ENCODE data around the gene ULBP1.
"Not testable (repeated sequence)": the region's sequence is repeated elsewhere in the genome, so short reads cannot be mapped to it uniquely, and the experiment has no call there.

ULBP1 gene

DNA sequence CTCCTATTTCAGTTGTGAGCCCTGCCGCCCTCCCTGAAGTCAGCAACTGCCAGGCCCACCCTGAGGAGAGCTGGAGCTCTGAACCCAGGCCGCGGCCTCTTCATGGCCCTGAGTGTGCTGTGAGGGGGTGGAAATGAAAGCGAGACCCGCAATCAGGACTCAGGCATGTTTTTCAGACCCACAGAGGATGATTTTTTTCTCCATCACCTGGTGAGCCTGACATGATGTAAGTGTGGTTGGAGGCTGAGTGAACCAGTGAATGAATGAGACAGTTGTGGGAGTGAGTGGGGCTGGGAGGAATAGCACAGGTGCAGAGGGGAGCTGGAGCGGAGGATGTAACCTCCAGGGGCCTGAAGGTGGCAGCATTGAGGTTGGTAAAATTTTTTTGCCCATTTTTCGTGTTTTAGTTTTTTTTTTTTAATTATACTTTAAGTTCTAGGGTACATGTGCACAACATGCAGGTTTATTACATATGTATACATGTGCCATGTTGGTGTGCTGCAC lies 43.3 kb downstream of the ULBP1 start:
- DNase-seq = no peak

DNA sequence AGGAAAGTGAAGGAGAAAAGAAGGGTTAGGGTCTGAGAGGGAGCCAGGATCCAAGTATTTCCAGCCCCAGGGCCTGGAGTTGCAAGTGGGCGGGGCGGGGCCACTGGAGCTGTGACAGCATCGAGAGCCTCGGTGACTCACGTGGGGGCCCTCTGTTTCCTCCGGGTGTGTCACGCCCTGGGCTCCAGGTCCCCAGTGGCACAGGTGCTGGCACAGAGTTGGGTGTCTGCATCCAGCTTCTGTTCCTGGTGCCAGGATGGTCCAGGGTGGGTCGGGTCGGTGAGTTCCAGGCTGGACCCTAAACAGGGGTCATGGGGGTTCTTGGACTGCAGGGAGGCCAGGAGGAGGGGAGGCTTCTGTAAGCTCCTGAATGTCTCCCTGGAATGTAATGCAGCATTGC lies 44.8 kb downstream of the ULBP1 start:
- DNase-seq = no peak

DNA sequence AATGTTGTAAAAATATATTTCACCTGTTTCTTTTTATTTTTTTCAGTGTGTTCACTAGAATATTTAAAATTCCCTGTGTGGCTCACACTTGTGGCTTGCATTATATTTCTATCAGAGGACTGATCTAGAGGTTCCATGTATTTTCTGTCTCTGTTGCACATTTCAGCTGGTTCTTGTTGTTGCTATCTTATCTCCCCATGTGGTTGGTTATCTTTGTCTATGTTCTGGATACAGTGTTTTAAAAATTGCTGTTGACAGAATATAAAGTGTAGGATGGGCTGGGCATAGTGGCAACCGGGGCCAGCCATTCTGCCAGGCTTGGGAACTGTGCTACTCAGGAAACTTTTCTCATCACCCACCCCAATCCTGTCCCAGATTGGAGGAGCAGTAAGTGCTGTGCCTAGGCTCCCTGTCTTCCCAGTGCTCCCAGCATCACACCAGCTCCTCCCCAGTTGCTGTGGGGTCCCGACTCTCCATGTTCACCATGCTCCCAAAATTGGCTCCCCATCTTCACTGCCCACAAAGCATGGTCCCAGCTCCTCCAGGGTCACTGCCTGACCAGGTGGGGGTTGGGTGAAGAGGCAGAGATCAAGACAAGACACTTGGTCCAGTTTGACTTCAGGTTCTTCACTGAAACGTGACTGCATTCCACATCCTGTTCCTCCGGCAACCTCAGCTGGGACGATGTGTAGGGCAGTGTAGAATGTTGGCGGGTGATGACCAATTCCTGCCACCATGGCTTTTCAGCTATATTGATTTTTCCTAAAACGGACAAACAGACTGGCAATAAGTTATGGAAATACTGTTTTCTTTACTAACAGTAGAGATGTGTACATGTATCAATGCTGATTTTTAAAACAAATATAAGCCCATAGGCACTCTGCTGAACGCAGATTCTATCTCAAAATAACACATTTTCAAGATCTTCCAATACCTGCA lies 49.4 kb downstream of the ULBP1 start:
- DNase-seq = not testable (repeated sequence)

DNA sequence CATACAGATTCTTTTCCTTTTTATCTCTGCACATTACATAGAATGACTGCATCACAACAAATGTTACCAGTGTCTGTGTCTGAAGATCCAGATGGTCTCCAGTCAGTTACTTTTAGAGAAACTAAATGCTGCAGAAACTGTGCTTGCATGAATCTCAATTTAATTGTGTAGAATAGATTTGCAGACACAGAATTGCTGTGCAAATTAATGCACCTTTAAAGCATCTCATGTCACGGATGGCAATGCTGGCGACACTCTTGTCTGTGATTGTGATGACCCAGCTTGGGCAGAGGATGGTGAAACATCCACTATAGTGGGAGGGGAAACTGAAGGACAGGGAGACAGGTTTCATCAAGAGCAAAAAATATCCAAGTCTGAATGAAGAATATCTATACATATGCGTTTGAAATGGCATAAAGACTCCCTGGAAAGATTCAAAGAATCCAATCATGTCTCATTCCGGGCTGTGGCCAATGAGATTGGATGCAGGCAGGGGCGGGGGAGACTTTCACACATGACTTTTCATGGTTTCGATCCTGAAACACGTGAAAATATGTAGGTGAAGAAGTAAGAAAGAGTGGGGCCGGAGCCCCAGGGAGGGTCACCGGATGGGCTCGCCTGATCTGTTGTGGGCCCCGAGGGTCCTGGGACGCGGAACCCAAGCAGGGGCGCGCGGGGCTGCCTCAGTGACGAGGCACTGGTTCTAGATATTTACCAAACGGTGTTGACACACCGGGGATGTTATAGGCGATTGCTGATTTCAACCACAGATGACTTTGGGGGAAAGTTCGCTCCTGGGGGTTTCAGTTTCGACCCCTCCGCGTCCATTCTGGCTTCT lies 50.3 kb downstream of the ULBP1 start:
- not testable (repeated sequence) for DNase-seq

DNA sequence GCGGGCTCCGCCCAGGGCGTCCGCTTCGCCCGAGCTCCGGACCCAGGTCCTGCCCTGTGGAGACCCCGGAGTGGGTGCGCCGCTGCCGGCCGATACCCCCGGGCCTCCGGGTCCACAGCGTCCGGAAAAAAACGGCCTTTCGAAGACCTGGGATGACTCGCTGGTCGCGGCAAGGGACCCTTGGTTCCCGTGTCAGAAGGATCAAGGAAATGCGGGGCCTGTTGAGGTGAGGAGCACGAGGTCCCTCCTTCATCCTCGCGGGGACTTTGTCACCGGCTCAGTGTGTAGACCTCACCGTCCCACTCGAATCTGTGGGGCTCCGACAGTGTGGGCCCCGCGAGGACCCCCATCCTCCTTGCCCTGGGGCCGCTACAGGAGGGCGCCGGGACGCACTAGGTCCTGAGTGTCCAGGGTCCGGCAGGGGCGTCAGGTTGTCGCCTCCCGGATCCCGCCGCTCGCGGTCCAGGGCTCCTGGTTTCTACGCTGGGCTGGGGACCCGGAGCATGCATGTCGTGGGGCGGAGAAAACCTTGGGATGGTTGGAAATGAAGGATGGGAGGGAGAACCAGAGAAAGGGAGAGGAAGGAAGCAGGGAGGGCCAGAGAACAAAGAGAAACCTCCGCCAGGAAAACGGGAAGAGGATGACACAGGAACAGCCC lies 51.0 kb downstream of the ULBP1 start:
- DNase-seq = not testable (repeated sequence)

DNA sequence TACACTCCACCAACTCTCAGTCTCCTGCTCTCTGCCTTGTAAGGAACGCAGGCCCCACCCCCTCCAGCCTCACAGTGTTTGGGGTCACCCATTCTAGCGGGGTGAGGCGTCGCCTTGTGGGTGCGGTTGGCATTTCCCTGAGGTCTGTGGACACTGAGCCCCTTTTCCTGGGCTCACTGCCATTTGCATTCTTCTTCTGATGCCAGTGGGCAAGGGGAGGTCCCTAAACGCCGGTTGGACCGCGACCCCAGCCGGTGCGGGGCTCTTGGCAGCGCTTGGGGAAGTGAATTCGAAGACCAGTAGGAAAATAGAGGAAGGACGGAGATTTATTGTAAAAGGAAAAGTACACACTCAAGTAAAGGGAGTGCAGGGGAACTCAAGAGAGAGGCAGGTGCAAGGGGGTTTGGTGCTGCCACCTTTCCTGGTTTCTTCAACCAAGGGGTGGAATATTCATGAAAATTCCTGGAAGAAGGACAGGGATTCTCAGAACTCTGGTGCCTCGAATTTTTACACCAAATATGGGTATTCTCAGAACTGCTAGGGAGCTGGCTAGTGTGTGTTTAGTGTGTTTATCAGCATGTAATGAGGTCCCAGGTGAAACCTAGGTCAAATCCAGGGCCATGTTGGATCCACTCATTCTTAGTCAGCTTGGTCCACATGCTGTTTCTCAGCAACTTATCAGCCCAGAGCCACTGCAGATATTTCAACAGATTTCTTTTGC lies 51.7 kb downstream of the ULBP1 start:
- DNase-seq = not testable (repeated sequence)

DNA sequence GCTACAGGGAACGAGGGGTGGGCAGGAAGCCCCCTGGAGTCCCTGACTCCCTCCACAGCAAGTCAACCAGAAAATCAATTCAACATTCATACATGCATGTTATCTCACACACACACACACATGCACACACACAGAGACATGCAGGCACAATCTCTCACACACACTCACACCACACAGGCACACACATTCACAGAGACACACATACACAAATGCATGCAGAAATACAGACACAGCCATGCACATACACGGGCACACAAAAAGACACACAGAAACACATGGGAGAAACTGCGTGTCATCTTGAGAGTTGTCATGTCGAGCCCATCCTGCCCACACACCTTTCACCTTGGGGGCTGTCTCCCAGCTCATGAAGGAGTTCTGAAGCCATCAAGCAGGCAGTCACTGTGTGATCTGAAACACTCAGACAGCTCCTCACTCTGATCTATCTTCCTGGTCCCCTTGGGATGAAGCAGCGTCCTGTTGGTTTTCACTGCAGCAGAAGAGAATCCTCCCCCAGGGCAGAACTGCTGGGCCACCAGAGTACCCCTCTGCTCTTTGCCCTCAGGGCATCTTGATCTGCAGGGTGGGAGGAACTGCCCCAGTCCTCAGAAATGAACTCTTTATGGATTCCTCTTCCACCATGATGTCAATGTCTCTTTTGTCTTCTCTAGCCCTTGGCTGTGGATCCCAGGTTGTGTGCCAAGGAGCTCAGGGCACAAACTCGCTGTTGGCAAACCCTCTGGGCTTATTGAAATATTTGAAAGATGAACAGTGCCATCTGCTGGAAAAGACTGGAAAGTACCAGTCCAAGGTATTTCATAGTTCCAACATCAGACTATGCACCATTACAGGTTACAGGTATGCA lies 52.8 kb downstream of the ULBP1 start:
- peak; percentile 61 for DNase-seq

DNA sequence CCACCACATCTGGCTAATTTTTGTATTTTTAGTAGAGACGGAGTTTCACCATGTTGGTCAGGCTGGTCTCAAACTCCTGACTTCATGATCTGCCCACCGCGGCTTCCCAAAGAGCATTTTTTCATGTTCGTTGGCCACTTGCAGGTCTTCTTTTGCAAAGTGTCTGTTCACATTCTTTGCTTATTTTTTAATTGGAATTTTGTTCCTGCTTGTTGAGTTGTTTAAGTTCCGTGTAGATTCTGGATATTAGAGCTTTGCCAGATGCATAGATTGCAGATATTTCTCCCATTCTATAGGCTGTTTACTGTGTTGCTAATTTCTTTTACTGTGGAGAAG lies 53.4 kb downstream of the ULBP1 start:
- DNase-seq = not testable (repeated sequence)

DNA sequence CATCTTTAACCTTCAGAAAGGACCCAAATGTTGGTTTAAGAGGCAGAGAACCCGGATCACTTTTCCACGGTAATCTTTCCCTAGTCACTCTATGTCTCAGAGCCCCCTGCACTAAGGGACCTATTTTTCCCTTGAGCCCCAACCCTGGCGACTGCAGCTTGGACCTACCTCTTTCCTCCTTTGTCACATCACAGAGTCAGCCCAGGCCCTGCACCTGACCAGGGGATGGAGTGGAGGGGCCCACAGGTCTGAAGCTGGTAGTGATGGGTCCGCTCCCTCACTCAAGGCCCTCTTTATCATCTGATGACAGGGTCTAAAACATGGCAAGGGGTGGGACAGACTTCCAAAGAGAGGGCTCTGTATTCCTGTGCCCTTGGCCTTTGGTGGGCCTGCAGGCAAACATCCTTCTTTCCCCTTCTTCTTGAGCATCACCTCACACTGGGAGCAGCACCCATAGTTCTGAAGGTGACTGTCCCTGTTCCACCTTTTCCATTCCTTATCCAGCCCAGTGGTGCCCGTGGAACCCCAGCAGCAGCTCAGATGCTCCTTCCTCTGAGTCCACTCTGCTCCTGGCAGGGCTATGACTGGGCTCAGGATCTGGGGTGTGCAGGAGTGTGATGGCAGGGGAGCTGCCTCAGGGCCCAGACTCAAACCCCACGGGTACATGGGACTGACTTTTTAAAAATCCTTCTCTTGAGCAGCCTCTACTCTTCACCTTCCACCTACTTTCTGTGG lies 55.3 kb downstream of the ULBP1 start:
- DNase-seq = no peak

DNA sequence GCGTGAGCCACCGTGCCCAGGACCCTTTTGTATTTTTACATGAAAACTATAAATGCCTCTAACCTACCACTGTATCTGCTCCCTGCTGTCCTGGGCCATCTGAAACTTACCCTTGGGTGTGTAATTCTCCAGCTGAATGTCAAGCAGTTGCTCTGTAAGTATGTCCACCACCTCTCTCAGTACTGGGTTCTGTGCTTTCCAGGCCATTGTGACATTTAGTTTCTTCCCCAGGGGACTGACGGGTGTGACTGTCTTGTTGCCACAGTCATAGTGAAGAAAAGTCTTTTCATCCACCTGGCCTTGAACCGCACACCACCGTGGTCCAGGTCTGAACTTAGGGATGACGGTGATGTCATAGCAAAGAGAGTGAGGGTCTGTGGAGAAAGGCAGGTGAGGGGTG lies 58.1 kb downstream of the ULBP1 start:
- DNase-seq = not testable (repeated sequence)
